ENCODE results near the gene GRK1.
A peak's percentile ranks its signal among the peaks of the same experiment; 100 is the strongest.
"Not testable (repeated sequence)": the region's sequence is repeated elsewhere in the genome, so short reads cannot be mapped to it uniquely, and the experiment has no call there.

GRK1 gene

DNA sequence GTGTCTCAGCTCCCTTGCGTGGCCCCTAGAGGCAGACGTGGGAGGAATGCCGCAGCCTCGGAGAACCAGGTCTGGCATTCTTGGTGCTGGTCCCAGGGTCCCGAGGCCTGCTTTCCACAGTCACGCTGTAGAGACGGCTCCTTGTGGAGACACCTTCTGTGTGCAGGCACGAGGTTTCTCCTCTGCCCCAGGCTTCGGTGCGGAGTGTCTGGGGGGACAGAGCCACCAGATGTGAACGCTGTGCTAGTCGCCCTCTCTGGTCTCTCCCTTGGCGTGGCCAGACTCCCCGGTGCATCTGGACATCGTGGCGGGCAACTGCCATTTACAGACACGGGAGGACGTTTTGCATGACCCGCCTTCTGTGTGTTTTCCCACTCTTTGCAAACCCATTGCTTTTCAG lies 84.5 kb downstream of the GRK1 start:
- TF ChIP-seq, protein P1, sequence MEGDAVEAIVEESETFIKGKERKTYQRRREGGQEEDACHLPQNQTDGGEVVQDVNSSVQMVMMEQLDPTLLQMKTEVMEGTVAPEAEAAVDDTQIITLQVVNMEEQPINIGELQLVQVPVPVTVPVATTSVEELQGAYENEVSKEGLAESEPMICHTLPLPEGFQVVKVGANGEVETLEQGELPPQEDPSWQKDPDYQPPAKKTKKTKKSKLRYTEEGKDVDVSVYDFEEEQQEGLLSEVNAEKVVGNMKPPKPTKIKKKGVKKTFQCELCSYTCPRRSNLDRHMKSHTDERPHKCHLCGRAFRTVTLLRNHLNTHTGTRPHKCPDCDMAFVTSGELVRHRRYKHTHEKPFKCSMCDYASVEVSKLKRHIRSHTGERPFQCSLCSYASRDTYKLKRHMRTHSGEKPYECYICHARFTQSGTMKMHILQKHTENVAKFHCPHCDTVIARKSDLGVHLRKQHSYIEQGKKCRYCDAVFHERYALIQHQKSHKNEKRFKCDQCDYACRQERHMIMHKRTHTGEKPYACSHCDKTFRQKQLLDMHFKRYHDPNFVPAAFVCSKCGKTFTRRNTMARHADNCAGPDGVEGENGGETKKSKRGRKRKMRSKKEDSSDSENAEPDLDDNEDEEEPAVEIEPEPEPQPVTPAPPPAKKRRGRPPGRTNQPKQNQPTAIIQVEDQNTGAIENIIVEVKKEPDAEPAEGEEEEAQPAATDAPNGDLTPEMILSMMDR (conservative IDR thresholded peaks at IDR 0.05; ENCODE audit: low read depth, low read length) = no peak
- no peak for DNase-seq (ENCODE audit: low read depth)
- no peak overlapping the region for H3K4me3 ChIP-seq (ENCODE audit: low read length)

DNA sequence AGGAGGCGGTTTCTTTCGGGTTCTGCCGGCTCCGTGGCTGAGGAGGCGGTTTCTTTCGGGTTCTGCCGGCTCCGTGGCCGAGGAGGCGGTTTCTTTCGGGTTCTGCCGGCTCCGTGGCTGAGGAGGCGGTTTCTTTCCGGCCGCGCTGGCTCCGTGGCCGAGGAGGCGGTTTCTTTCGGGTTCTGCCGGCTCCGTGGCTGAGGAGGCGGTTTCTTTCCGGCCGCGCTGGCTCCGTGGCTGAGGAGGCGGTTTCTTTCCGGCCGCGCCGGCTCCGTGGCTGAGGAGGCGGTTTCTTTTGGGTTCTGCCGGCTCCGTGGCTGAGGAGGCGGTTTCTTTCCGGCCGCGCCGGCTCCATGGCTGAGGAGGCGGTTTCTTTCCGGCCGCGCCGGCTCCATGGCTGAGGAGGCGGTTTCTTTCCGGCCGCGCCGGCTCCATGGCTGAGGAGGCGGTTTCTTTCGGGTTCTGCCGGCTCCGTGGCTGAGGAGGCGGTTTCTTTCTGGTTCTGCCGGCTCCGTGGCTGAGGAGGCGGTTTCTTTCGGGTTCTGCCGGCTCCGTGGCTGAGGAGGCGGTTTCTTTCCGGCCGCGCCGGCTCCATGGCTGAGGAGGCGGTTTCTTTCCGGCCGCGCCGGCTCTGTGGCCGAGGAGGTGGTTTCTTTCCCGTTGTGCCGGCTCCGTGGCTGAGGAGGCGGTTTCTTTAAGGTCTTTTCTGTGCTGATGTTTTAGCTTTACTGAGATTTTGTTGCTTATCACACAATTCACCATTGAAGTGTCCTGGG lies 85.4 kb downstream of the GRK1 start:
- not testable (repeated sequence) for DNase-seq (ENCODE audit: low read depth); H3K4me3 ChIP-seq (ENCODE audit: low read length)

DNA sequence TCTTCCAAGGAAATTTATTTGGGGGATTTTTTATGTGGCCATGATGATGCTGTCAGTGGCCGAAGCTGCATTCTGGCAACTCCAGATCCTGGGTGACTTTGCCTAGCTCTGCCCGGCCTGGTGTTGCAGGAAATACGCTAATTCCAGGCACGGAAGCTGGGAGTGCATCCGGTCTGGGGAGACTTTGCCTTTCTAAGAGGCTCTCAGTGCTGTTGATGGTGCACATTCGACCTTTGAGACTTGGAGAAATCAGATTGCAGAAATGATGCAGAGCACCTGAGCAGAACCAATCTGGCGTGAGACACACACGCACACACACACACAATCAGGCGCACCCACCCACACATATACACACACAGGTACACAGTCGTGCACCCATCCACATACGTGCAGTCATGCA lies 86.2 kb downstream of the GRK1 start:
- H3K4me3 ChIP-seq (ENCODE audit: low read length) = no peak overlapping the region
- no peak for DNase-seq (ENCODE audit: low read depth)
- TF ChIP-seq, protein P1 (conservative IDR thresholded peaks at IDR 0.05; ENCODE audit: low read depth, low read length) = no peak

DNA sequence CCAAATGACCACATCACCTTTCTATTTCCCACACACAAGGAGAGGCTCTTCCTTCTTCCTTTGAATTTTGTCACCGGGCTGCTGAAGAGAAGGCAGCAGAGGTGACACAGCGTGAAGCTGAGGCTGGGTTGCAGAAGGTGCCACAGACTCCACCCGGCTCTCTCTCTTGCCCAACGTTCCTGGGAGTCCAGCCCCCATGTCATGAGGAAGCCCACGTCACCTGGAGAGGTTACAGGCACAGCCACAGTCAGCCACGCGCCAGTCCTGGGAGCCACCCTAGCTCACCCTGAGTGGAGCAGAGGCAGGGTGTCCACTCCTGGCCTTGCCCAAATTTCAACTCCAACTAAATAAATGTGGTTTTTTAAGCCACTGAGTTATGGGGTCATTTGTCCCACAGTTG lies 87.2 kb downstream of the GRK1 start:
- no peak overlapping the region for H3K4me3 ChIP-seq (ENCODE audit: low read length)
- TF ChIP-seq, protein P1 (conservative IDR thresholded peaks at IDR 0.05; ENCODE audit: low read depth, low read length) = no peak
- no peak for DNase-seq (ENCODE audit: low read depth)

DNA sequence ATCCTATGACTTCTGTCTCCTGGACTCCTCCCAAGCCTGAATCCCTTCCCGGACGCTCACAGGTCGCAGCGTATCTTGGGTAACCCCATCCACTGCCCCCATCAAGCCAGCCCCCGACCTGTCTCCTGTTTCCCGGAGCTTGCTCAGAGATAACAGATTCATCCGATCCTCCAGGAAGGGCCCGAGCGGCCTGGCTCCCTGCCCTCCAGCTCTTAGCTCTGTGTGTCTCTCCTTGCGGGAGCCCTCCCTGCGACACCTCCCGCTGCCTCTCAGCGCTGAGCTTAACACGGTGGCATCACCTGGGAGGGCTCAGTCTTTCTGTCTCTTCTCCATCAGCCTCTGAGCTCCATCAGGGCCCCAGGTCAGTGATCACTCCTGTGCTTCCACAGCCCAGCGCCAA lies 87.7 kb downstream of the GRK1 start:
- H3K4me3 ChIP-seq (ENCODE audit: low read length) = no peak overlapping the region
- DNase-seq (ENCODE audit: low read depth) = no peak
- TF ChIP-seq, protein P1 (conservative IDR thresholded peaks at IDR 0.05; ENCODE audit: low read depth, low read length) = no peak

DNA sequence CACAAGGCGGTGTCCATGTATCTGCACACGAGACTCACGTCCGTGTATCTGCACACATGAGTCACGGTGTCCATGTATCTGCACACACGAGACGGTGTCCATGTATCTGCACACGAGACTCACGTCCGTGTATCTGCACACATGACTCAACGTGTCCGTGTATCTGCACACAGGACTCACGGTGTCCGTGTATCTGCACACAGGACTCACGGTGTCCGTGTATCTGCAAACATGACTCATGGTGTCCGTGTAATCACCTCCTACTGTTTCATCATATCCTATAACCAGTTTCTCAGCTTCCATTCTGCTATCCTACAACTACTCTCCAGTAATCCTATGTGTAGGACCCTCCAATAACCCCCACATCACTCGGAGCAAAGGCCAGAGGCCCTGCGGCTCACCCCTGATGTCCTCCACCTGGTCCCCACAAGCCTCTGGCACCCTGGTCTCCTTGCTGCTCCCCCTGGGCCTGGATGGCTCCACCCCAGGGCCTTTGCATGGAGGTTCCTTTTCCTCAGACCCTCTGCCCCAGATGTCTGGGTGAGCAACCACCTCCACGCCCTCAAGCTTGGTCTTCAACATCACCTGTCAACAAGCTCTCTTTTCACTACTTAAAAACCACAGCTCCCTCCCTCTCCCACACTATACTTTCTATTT lies 89.5 kb downstream of the GRK1 start:
- TF ChIP-seq, protein P1 (conservative IDR thresholded peaks at IDR 0.05; ENCODE audit: low read depth, low read length) = no peak

DNA sequence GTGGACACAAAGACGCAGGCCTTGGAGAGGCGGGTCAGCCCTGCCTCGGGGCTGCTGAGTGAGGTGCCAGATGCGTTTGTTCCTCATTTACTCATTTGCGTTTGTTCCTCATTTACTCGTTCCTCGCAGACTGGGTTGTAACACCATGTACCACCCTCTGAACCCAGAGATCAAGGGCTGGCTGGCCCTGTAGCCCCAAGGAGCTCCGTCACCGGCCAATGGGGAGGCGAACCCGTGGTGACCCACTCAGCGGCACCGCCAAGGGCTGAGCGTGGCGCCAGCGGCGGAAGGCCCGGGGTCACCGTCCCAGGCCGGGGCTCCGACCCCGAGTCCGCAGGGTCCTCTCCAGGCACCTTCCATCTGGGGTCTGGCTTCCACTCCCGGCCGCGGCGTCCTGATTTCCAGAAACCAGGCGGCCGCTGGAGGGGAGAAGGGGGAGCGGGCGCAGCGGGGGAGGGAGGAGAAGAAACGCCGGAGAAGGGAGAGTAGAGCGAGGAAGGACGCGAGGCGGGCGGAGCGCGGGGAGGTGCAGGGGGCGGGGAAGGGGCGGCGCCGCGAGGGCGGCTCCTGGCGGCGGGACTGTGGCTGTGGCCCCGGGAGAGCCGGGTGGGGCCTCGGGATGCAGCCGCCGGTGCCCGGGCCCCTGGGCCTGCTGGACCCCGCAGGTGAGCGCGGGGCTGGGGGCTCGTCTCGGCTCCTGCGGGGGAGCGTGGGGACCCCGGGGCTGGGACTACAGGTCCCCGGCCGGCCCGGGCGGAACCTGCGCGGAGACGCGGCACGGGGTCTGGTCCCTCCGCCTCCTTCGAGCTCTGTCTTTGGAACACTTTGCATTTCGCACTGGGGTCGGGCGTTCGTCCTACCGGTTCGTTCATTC lies 91.9 kb downstream of the GRK1 start, which contains the start of gene TMEM255B:
Gene TMEM255B (plus strand): TSS at position 576 of the 874 bp plus-strand sequence. CDS start 44 bp downstream, at position 620.
- TF ChIP-seq, protein P1 (conservative IDR thresholded peaks at IDR 0.05; ENCODE audit: low read depth, low read length) = peak; percentile 23

More for the DNA sequence above, 89.5 kb downstream of the GRK1 start:
- DNase-seq (ENCODE audit: low read depth) = no peak
- no peak overlapping the region for H3K4me3 ChIP-seq (ENCODE audit: low read length)

More for the DNA sequence above, 91.9 kb downstream of the GRK1 start, which contains the start of gene TMEM255B:
- H3K4me3 ChIP-seq (ENCODE audit: low read length) = peak within 1 kb of the TSS; percentile 75
- DNase-seq (ENCODE audit: low read depth) = peak; percentile 28
